Type B pancreatic cell (in vitro differentiated cells): ENCODE measurements around the gene SLC25A10. TPM values are rescaled to one million over a fixed set of nuclear protein-coding genes. Genes with fewer than 3 reads are reported as not detected.

Source experiments
- DNase-seq: peaks from one replicate; pipeline ENCODE4 v3.0.0; 2021; ENCODE audit warnings: mixed read lengths; ENCODE audit not compliant: unreplicated experiment; ENCODE audit errors: extremely low spot score
- H3K27ac Mint-ChIP-seq: 2 replicates; pipeline ENCODE4 v1.8.0; 2021; ENCODE audit warnings: mild to moderate bottlenecking, mixed read lengths
- H3K27me3 Mint-ChIP-seq: 2 replicates; pipeline ENCODE4 v1.8.0; 2021; ENCODE audit warnings: mixed read lengths
- H3K36me3 Mint-ChIP-seq: 2 replicates; pipeline ENCODE4 v1.8.0; 2021; ENCODE audit warnings: mixed read lengths
- H3K4me1 Mint-ChIP-seq: one replicate; pipeline ENCODE4 v1.8.0; 2021; ENCODE audit warnings: mixed read lengths; ENCODE audit not compliant: unreplicated experiment
- H3K4me3 Mint-ChIP-seq: 2 replicates; pipeline ENCODE4 v1.8.0; 2021; ENCODE audit warnings: mild to moderate bottlenecking, mixed read lengths
- H3K9me3 Mint-ChIP-seq: 2 replicates; pipeline ENCODE4 v1.8.0; 2021; ENCODE audit warnings: mixed read lengths
- total RNA-seq: library from RNA; stranded (reverse); gene quantifications from 2 replicates; pipeline ENCODE4 v1.2.1, GENCODE V29; 2021; ENCODE audit warnings: low replicate concordance
- TF ChIP-seq, protein P1 (sequence below): fragments of 200-600 bp; sonication (generic); conservative IDR thresholded peaks from 2 replicates; pipeline ENCODE4 v1.5.0; 2021; ENCODE audit warnings: antibody characterized with exemption, mild to moderate bottlenecking

The SLC25A10 gene
- total RNA-seq, 1 donor from 2014 or later = 27.6 TPM

- peak overlapping the region; percentile 69 for H3K27ac Mint-ChIP-seq
- H3K4me3 Mint-ChIP-seq = peak overlapping the region; percentile 85
- no peaks in the 10 kb centered on the region for H3K9me3 Mint-ChIP-seq
- H3K36me3 Mint-ChIP-seq = peaks cover 10% of the 10 kb centered on the region
- TF ChIP-seq, protein P1, sequence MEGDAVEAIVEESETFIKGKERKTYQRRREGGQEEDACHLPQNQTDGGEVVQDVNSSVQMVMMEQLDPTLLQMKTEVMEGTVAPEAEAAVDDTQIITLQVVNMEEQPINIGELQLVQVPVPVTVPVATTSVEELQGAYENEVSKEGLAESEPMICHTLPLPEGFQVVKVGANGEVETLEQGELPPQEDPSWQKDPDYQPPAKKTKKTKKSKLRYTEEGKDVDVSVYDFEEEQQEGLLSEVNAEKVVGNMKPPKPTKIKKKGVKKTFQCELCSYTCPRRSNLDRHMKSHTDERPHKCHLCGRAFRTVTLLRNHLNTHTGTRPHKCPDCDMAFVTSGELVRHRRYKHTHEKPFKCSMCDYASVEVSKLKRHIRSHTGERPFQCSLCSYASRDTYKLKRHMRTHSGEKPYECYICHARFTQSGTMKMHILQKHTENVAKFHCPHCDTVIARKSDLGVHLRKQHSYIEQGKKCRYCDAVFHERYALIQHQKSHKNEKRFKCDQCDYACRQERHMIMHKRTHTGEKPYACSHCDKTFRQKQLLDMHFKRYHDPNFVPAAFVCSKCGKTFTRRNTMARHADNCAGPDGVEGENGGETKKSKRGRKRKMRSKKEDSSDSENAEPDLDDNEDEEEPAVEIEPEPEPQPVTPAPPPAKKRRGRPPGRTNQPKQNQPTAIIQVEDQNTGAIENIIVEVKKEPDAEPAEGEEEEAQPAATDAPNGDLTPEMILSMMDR = no peak
- DNase-seq = no peak
- peaks cover 4% of the 10 kb centered on the region for H3K4me1 Mint-ChIP-seq
- no peaks in the 10 kb centered on the region for H3K27me3 Mint-ChIP-seq
These were observed 8.1 kb upstream of the SLC25A10 start for GRCh38 chr17:81703747-81704654.

DNA sequence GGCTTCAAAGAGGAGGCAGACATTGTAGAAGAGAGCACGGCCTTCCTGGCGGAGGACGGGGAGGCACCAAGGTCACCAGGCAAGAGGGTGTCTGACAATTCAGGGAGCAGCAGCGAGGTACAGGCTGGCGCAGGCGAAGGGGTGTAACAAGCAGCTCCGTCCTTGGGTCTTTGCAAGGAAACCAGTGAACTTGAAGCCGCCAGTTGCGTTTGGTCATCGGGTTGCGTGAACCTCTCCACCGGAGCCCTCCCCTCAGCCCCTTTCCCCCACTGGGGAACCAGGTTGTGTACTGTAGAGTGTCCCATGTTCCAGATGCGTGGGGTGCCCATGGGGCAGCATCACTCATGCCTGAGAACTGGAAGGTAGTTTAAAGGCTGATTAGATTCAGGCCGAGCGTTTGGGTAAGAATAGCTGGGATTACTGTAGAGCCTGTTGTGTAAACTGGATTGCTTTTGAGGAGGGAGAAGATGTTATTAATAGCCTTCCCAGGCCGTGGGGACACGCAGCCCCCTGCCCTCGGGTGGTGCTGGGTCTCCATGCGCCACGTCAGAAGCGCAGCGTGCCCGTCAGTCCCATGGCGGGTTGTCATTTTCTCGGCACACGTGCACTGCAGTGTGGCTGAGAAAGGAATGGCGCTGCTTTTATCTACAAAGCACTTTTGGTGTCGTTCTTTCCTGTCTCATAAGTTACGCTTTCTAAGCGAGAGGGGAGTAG lies 6.4 kb upstream of the SLC25A10 start:
- TF ChIP-seq, protein P1 = no peak
- Mint-ChIP-seq H3K4me1 (peaks cover 5% of the 10 kb centered on the region), H3K27ac (peak overlapping the region; percentile 56), H3K9me3 (no peaks in the 10 kb centered on the region), H3K36me3 (peaks cover 8% of the 10 kb centered on the region), H3K27me3 (peaks cover 5% of the 10 kb centered on the region), H3K4me3 (peak overlapping the region; percentile 67)
- no peak for DNase-seq

DNA sequence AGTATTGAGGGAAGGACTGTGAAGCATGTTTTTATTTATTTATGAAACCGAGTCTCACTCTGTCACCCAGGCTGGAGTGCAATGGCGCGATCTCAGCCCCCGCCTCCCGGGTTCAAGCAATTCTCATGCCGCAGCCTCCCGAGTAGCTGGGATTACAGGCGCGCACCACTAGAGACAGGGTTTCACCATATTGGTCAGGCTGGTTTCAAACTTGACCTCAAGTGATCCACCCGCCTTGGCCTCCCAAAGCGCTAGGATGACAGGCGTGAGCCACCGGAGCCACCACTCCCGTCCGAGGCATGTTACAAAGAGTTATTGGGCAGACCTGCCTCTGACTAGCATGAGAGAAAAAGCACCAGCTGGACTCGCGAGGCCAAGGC lies 5.9 kb upstream of the SLC25A10 start:
- H3K27ac Mint-ChIP-seq = peak overlapping the region; percentile 56
- H3K9me3 Mint-ChIP-seq = no peaks in the 10 kb centered on the region
- peaks cover 9% of the 10 kb centered on the region for H3K4me1 Mint-ChIP-seq
- peaks cover 8% of the 10 kb centered on the region for H3K27me3 Mint-ChIP-seq
- TF ChIP-seq, protein P1 = no peak
- no peak for DNase-seq
- H3K36me3 Mint-ChIP-seq = peaks cover 8% of the 10 kb centered on the region
- peak overlapping the region; percentile 67 for H3K4me3 Mint-ChIP-seq

GRCh38 chr17:81706757-81707624 lies 5.1 kb upstream of the SLC25A10 start:
- H3K4me3 Mint-ChIP-seq = no peak overlapping the region
- H3K27me3 Mint-ChIP-seq = peaks cover 8% of the 10 kb centered on the region
- DNase-seq = no peak
- peaks cover 8% of the 10 kb centered on the region for H3K36me3 Mint-ChIP-seq
- H3K4me1 Mint-ChIP-seq = peaks cover 9% of the 10 kb centered on the region
- TF ChIP-seq, protein P1 = peak; percentile 14
- H3K9me3 Mint-ChIP-seq = no peaks in the 10 kb centered on the region
- H3K27ac Mint-ChIP-seq = peak overlapping the region; percentile 56
